Activated CD8-positive, alpha-beta memory T cell treated with anti-CD3 and anti-CD28 coated beads, Interleukin-2, amount 10 ng/mL, durations not matched to agents 7 days and 5 days (primary cell): Measurements from ENCODE around the gene STEAP4. TPM values are rescaled to one million over a fixed set of nuclear protein-coding genes. Genes with fewer than 3 reads are reported as not detected.

ENCODE experiments used
- ATAC-seq: fragments of 150-1000 bp; cut with Tn5 transposase; one replicate; pipeline ENCODE4 v1.10.0; 2021; ENCODE audit warnings: moderate library complexity
- CTCF ChIA-PET: fragments of 350-600 bp; sonication (Branson Sonifier 250); formaldehyde crosslinking; loops from one replicate; lab custom pipeline; 2021; ENCODE audit warnings: antibody characterized with exemption; lab: Charles Lee
- DNase-seq: peaks from one replicate; pipeline ENCODE4 v3.0.0-alpha.2; 2020
- H3K27ac Mint-ChIP-seq: one replicate; pipeline ENCODE4 v1.8.0; 2021; ENCODE audit warnings: mild to moderate bottlenecking, mixed read lengths
- H3K27me3 Mint-ChIP-seq: one replicate; pipeline ENCODE4 v1.8.0; 2021; ENCODE audit warnings: mixed read lengths
- H3K36me3 Mint-ChIP-seq: one replicate; pipeline ENCODE4 v1.8.0; 2021; ENCODE audit warnings: mild to moderate bottlenecking, mixed read lengths
- H3K4me1 Mint-ChIP-seq: one replicate; pipeline ENCODE4 v1.8.0; 2021; ENCODE audit warnings: mixed read lengths
- H3K4me3 Mint-ChIP-seq: one replicate; pipeline ENCODE4 v1.8.0; 2021; ENCODE audit warnings: mild to moderate bottlenecking, moderate library complexity, mixed read lengths
- H3K9me3 Mint-ChIP-seq: one replicate; pipeline ENCODE4 v1.8.0; 2022; ENCODE audit warnings: low read depth, mixed read lengths
- total RNA-seq, 2 experiments: library from RNA; stranded (reverse); gene quantifications; one replicate each; pipeline ENCODE4 v1.2.3, GENCODE V29; 2021

Gene STEAP4
- total RNA-seq, 2 experiments from 2014 or later = 0.05 TPM; not detected in 1

DNA sequence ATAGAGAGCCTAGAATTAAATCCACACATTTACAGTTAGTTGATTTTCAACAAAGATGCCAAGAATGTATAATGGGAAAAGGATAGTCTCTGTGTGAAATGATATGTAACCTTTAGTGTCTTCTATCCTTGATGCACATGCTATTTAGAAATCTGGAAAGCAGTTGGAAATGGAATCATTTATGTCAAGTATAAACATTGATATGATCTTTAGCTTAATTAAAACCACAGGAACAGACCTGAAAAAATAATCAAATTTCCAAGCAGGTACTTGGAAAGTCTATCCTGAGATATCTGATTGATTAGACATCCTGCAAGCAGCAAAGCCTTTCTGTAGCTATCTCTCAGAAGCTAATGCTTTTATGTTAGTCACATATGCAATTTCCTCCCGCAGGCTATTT lies 62.4 kb downstream of the STEAP4 start:
- Mint-ChIP-seq H3K36me3 (no peaks in the 10 kb centered on the region), H3K4me3 (no peak overlapping the region), H3K9me3 (no peaks in the 10 kb centered on the region), H3K4me1 (peaks cover 2% of the 10 kb centered on the region), H3K27me3 (peaks cover 22% of the 10 kb centered on the region), H3K27ac (no peak overlapping the region)
- CTCF ChIA-PET = interaction anchor here (0.6 to 2.1 kb wide), 4 partner anchors 19 to 1379 kb away, joined by 3 to 7 read pairs (median 4); partner anchors contain the start of gene SRI
- DNase-seq (no peak), ATAC-seq (no peak)

DNA sequence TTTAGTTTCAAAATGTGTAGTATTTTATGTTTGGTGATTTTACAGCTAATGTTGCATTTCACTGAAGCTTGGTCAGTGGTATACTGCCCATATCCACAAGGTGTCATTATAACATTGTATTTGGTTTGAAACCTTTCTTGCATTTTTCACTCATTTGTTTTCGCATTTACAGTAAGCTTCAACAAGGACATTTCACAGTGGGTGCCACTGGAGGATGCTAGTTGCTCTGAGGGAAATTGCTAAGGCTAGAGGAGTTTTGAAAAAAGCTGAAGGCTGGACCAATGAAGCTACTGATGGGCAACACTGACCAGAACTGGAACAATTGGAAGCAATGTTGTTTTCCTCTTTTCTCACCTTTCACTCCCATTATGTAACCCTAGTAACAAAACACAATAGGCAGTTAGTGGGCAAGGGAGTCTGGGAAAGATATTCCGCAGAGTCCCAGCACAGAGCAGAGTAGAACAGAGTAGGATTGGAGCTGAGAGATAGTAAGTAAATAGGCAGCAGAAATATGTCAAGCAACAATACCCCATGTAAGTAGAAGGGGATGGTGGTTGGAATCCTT lies 63.3 kb downstream of the STEAP4 start:
- Mint-ChIP-seq H3K27me3 (peaks cover 22% of the 10 kb centered on the region), H3K9me3 (no peaks in the 10 kb centered on the region), H3K27ac (no peak overlapping the region), H3K36me3 (no peaks in the 10 kb centered on the region), H3K4me3 (no peak overlapping the region), H3K4me1 (peaks cover 2% of the 10 kb centered on the region)
- ATAC-seq (peak; percentile 33), DNase-seq (no peak)
- CTCF ChIA-PET = interaction anchor here (0.7 to 2.1 kb wide), 5 partner anchors 19 to 1379 kb away, joined by 3 to 7 read pairs (median 4); partner anchors contain the start of gene SRI

DNA sequence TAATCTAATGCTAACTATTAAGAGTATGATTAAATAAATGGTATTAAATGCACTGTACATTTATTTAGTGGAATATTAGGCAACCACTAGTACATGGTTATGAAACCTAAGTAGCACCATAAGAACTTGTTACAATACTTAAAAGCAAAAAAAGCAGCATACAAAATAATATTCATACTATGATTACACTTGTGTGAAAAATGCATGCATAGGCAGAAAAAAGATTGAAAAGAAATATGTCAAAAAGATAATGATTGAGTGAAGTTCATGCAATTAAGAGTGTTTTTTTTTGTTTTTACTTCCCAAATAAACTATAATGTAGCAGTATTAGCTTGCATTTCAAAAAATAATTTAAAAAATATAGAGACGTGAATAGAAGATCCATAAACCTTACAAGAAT lies 66.8 kb downstream of the STEAP4 start:
- Mint-ChIP-seq H3K4me1 (peaks cover 4% of the 10 kb centered on the region), H3K27me3 (peaks cover 12% of the 10 kb centered on the region), H3K27ac (no peak overlapping the region), H3K9me3 (no peaks in the 10 kb centered on the region), H3K4me3 (no peak overlapping the region), H3K36me3 (no peaks in the 10 kb centered on the region)
- CTCF ChIA-PET = no interaction called here
- DNase-seq = no peak
- no peak for ATAC-seq

DNA sequence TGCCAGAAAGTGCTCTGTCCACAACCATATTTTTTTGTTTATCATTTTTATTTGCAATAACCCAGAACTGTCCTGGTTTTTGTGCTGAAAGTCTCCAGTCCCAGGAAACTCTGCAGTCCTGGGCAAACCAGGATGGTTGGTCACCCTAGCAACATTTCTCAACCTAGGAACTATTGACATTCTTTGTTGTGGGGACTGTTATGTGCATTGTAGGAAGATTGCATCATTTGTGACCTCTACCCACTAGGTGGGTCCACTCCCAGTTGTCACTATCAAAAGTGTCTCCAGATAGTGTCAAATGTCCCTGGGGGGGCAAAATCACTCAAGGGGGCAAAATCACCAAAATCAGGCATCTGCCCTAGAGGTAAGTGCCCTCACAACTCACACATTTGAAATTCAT lies 72.9 kb downstream of the STEAP4 start:
- no peaks in the 10 kb centered on the region for H3K9me3 Mint-ChIP-seq
- H3K36me3 Mint-ChIP-seq = no peaks in the 10 kb centered on the region
- H3K4me3 Mint-ChIP-seq = no peak overlapping the region
- no peak overlapping the region for H3K27ac Mint-ChIP-seq
- CTCF ChIA-PET = no interaction called here
- ATAC-seq = no peak
- peaks cover 2% of the 10 kb centered on the region for H3K4me1 Mint-ChIP-seq
- DNase-seq = no peak
- peaks cover 11% of the 10 kb centered on the region for H3K27me3 Mint-ChIP-seq

DNA sequence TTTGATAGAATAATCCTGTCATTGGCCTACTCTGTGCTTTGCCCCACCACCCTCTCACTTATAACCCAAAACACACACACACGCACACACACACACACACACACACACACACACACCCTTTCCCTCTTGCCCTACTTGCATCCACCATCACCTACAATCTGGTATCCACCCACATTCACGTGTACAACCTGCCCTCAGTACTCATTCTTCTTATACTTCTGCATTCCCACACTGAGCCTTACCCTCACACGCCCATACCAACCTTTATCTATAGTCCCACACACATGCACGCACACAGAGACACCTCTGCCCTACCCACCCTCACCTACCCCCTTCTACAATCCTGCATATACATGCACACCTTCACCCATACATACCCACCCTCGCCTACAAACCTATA lies 76.0 kb downstream of the STEAP4 start:
- H3K36me3 Mint-ChIP-seq = peaks cover 2% of the 10 kb centered on the region
- ATAC-seq = no peak
- no peak overlapping the region for H3K27ac Mint-ChIP-seq
- no peaks in the 10 kb centered on the region for H3K4me1 Mint-ChIP-seq
- CTCF ChIA-PET = no interaction called here
- no peaks in the 10 kb centered on the region for H3K9me3 Mint-ChIP-seq
- H3K4me3 Mint-ChIP-seq = no peak overlapping the region
- H3K27me3 Mint-ChIP-seq = peaks cover 6% of the 10 kb centered on the region
- no peak for DNase-seq

DNA sequence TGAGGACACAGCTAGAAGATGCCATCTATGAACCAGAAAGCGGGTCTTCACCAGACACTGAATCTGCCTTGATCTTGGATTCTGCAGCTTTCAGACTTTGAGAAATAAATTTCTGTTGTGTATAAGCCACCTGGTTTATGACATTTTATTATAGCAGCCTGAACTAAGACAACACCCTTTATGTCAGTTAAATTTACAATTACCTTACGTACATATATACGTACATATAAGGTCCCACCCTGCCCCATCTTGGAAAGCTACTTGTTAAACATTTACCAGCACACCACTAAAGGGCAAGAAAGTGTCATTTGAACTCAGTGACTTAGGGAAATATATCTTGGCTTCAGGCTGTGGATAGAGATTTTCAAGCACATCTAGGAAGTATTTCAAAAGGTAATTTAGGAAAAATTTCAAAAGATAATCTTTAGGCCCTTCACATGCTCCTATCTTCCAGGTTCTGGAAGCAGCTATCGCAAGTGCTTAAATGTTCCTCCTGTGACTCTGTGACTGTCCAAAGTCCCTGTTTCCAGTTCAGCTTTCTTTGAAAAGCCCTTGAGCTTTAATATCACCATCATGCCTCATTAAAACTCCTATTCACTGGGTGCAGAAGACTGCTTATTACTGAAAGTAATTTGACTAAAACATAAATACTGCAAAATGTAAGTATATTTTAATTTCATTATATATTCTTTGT lies 77.2 kb downstream of the STEAP4 start:
- no peak for ATAC-seq
- peaks cover 5% of the 10 kb centered on the region for H3K27me3 Mint-ChIP-seq
- CTCF ChIA-PET = no interaction called here
- H3K4me3 Mint-ChIP-seq = no peak overlapping the region
- H3K9me3 Mint-ChIP-seq = no peaks in the 10 kb centered on the region
- H3K4me1 Mint-ChIP-seq = peaks cover 2% of the 10 kb centered on the region
- H3K36me3 Mint-ChIP-seq = peaks cover 2% of the 10 kb centered on the region
- no peak overlapping the region for H3K27ac Mint-ChIP-seq
- no peak for DNase-seq

DNA sequence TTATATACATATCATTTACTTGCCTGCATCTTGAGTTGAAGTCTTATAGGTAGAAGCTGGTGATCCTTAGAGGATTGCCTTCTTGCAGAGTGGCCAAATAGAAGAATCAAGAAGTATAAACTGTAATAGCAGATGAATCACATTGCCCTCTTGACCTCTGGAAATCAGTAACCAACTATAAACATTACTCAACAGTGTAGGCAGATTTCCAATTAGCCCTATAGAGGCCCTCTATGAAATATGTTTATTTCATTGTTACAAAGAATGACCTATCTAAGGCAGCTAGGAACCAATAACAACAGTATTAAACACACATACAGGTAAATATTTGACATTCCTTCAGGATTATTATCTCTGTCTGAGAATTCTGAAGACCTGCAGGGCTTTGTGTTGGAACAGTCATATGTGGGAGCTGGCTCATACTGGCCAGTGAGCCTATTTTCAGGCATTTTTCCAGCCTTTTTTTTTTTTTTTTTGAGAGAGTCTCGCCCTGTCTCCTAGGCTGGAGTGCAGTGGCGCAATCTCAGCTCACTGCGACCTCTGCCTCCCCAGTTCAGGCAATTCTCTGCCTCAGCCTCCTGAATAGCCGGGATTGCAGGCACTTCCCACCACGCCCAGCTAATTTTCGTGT lies 79.7 kb downstream of the STEAP4 start:
- Mint-ChIP-seq H3K27ac (no peak overlapping the region), H3K27me3 (peaks cover 5% of the 10 kb centered on the region), H3K9me3 (no peaks in the 10 kb centered on the region), H3K4me3 (no peak overlapping the region), H3K4me1 (peaks cover 3% of the 10 kb centered on the region), H3K36me3 (peaks cover 2% of the 10 kb centered on the region)
- CTCF ChIA-PET = interaction anchor here (0.7 to 1.6 kb wide), 2 partner anchors 9 to 15 kb away, joined by 4 to 5 read pairs; no protein-coding TSS in a partner anchor
- DNase-seq = no peak
- ATAC-seq = no peak

DNA sequence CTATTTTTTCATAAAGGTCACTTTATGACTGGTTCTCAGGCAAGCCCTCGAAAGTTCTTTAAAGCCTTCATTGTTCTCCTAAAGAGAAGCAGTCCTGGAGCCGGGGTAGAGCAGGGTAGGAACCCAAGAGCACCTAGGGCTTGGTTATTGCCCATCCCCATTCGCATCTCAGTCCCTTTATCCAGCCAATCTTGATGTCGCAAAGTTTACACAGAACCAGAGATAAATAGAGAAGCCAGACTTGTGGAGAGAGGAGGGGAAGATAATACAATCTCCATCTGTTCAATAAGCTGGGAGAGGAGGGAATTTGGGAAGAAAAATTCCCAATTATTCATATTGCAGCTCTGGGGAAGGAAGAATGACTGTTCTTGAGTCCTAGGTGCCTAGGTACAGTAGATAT lies 80.5 kb downstream of the STEAP4 start:
- ATAC-seq = no peak
- CTCF ChIA-PET = interaction anchor here (0.7 to 1.6 kb wide), 3 partner anchors 8 to 14 kb away, joined by 4 to 5 read pairs (median 5); no protein-coding TSS in a partner anchor
- DNase-seq = no peak

DNA sequence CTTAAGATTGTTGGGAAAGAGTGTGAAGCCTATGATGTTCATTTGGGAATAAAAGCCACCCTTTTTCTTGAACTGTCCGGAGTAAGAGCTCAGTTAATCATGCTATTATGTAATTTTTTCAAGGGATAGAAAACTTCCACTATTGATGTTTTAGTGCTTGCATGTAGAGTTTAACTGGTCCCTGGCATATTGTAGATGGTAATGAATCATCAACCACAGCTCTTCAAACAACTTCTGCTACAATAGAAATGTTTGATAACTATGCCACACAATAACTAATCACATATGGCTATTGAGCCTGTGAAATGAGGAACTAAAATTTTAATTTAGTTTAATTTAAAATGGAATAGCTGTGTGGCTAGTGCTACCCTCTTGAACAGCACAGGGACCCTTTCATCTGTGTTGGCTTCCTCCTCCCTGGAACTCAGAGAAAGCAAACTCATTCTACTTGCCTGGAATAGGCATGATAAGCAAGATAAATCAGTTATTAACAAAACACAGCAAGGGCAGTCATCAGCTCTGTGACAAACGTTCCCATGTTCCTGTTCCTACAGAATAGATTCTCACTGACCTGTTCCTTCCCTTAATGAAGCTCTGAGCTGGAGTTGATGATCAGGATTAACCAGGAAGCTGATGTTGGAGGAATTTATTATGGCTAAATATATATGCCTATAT lies 82.0 kb downstream of the STEAP4 start:
- Mint-ChIP-seq H3K4me3 (no peak overlapping the region), H3K27me3 (peaks cover 5% of the 10 kb centered on the region), H3K27ac (no peak overlapping the region), H3K36me3 (peaks cover 2% of the 10 kb centered on the region), H3K4me1 (peaks cover 11% of the 10 kb centered on the region), H3K9me3 (no peaks in the 10 kb centered on the region)
- ATAC-seq (no peak), DNase-seq (no peak)
- CTCF ChIA-PET = interaction anchor here (0.8 to 1.4 kb wide), 4 partner anchors 11 to 19 kb away, joined by 3 to 5 read pairs (median 4); no protein-coding TSS in a partner anchor

More for the DNA sequence above, 80.5 kb downstream of the STEAP4 start:
- no peak overlapping the region for H3K4me3 Mint-ChIP-seq
- H3K36me3 Mint-ChIP-seq = peaks cover 2% of the 10 kb centered on the region
- H3K27ac Mint-ChIP-seq = no peak overlapping the region
- peaks cover 5% of the 10 kb centered on the region for H3K27me3 Mint-ChIP-seq
- no peaks in the 10 kb centered on the region for H3K9me3 Mint-ChIP-seq
- peaks cover 4% of the 10 kb centered on the region for H3K4me1 Mint-ChIP-seq

DNA sequence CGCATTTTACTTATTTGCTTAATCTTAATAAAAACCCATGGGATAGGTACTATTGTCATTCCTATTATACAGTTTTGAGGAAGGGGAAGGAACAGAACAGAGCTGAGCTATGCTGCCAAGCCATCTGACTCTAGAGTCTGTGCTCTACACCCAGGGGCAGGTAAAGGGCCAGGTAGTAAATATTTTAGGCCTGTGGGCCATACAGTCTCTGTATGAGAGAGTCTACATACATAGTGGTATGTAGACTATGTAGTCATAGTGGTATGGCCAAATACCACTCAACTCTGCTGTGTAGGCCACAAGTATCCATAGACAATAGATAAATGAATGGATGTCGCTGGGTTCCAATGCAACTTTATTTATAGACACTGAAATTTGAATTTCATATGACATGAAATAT lies 83.4 kb downstream of the STEAP4 start:
- Mint-ChIP-seq H3K4me1 (peaks cover 13% of the 10 kb centered on the region), H3K27me3 (no peaks in the 10 kb centered on the region), H3K36me3 (peaks cover 6% of the 10 kb centered on the region), H3K27ac (no peak overlapping the region), H3K4me3 (no peak overlapping the region), H3K9me3 (no peaks in the 10 kb centered on the region)
- no peak for ATAC-seq
- no peak for DNase-seq
- CTCF ChIA-PET = interaction anchor here (1.0 kb wide), 1 partner anchor 9 kb away, joined by 4 read pairs; no protein-coding TSS in a partner anchor

Other genes starting within 250 kb of the STEAP4 start
- 100 to 1,000 TPM; 187 to 243 TPM for gene SRI, start 86.9 kb downstream of the STEAP4 start, total RNA-seq